Uterus (tissue), 2 donors: ENCODE measurements around the gene BARHL1.

Experiments
- POLR2A ChIP-seq, 2 donors: fragments of 450-650 bp; IDR thresholded peaks; one replicate each; pipeline ENCODE4 v1.6.1; 2016; ENCODE audit warnings: antibody characterized with exemption in 2 of 2, mild to moderate bottlenecking in 1 of 2, moderate library complexity in 1 of 2
- TF ChIP-seq, protein P1 (sequence below), 4 experiments: fragments of 200-600 bp in 2 of 4; fragments of 450-650 bp in 2 of 4; sonication (generic) in 2 of 4; IDR thresholded peaks; one replicate each; pipeline ENCODE4 v1.5.1; 2016 to 2019; ENCODE audit warnings: antibody characterized with exemption in 4 of 4, mild to moderate bottlenecking in 2 of 4, moderate library complexity in 1 of 4

DNA sequence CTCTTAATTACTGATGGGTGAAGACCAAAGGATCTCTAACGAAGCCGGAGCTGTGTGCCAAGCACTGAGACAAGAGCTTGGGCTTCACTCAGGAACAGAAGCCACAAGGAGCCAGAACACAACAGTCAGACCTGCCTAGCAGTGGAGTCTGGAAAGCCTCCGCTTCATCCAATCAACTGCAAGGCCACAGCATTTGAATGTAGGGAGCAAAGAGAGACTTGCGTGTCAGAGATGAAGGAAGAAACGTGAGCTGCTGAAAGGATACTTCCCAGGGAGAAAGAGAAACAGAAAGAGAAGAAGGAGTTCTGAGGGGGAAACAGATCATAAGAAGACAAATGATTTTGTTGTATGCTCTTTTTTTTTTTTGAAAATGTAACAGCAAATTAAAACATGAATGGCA is 43.9 kb downstream of the BARHL1 start:
- TF ChIP-seq, protein P1, sequence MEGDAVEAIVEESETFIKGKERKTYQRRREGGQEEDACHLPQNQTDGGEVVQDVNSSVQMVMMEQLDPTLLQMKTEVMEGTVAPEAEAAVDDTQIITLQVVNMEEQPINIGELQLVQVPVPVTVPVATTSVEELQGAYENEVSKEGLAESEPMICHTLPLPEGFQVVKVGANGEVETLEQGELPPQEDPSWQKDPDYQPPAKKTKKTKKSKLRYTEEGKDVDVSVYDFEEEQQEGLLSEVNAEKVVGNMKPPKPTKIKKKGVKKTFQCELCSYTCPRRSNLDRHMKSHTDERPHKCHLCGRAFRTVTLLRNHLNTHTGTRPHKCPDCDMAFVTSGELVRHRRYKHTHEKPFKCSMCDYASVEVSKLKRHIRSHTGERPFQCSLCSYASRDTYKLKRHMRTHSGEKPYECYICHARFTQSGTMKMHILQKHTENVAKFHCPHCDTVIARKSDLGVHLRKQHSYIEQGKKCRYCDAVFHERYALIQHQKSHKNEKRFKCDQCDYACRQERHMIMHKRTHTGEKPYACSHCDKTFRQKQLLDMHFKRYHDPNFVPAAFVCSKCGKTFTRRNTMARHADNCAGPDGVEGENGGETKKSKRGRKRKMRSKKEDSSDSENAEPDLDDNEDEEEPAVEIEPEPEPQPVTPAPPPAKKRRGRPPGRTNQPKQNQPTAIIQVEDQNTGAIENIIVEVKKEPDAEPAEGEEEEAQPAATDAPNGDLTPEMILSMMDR (IDR thresholded peaks at IDR 0.05), result no peak
- no peak for TF ChIP-seq POLR2A (IDR thresholded peaks at IDR 0.05)
